SK-N-SH (cell line): ENCODE results near the gene TSPAN16. TPM values are rescaled to one million over a fixed set of nuclear protein-coding genes. Genes with fewer than 3 reads are reported as not detected.
A peak's percentile ranks its signal among the peaks of the same experiment; 100 is the strongest.

ENCODE experiments used
- CTCF ChIA-PET: fragments of 300-600, 350-600 bp; formaldehyde crosslinking; extraction: SDS; loops from one replicate; lab custom pipeline; 2021; lab: Yijun Ruan, JAX
- POLR2A ChIA-PET: fragments of 350-600 bp; sonication (Branson Sonifier 250); formaldehyde crosslinking; extraction: SDS; loops from one replicate; lab custom pipeline; 2020; ENCODE audit warnings: antibody characterized with exemption, inconsistent platforms; lab: Yijun Ruan, JAX
- DNase-seq: peaks from one replicate; pipeline ENCODE4 v3.0.0; 2012
- H2AFZ ChIP-seq: fragments of 200-600 bp; sonication (generic); 2 replicates; pipeline ENCODE4 v1.8.1; 2016; ENCODE audit warnings: antibody characterized with exemption, mild to moderate bottlenecking, low read depth
- H3F3A ChIP-seq: fragments of 200-600 bp; sonication (generic); replicated peaks from 2 replicates; pipeline ENCODE3; 2016; ENCODE audit warnings: antibody characterized with exemption, mild to moderate bottlenecking; ENCODE audit not compliant: insufficient read depth
- H3K27ac ChIP-seq, 2 experiments: fragments of 200-500 bp in 1 of 2; fragments of 200-600 bp in 1 of 2; sonication (Bioruptor generic) in 1 of 2; sonication (generic), shearing (Covaris generic) in 1 of 2; 2 replicates each; pipeline versions ENCODE4 v1.5.1 to v1.6.1; 2014 to 2016; ENCODE audit warnings: low read depth in 2 of 2, inconsistent platforms in 1 of 2, low read length in 1 of 2, mild to moderate bottlenecking in 1 of 2, mixed read lengths in 1 of 2
- H3K27me3 ChIP-seq: fragments of 200-600 bp; sonication (generic), shearing (Covaris generic); 2 replicates; pipeline ENCODE4 v1.6.1; 2016; ENCODE audit warnings: mixed run types; ENCODE audit not compliant: insufficient read depth
- H3K36me3 ChIP-seq, 2 experiments: fragments of 200-500 bp in 1 of 2; fragments of 200-600 bp in 1 of 2; sonication (Bioruptor generic) in 1 of 2; sonication (generic) in 1 of 2; replicated peaks in 1 of 2; 2 replicates each; pipeline versions ENCODE3 to v1.5.1; 2014 to 2016; ENCODE audit warnings: low read length in 1 of 2, mild to moderate bottlenecking in 1 of 2; ENCODE audit not compliant: insufficient read depth in 2 of 2, control insufficient read depth in 1 of 2
- H3K4me1 ChIP-seq, 2 experiments: fragments of 200-500 bp in 1 of 2; fragments of 200-600 bp in 1 of 2; sonication (Bioruptor generic) in 1 of 2; sonication (generic), shearing (Covaris generic) in 1 of 2; 2 replicates each; pipeline versions ENCODE4 v1.5.1 to v1.6.1; 2014 to 2016; ENCODE audit warnings: low read depth in 1 of 2, low read length in 1 of 2, mixed run types in 1 of 2; ENCODE audit not compliant: insufficient read depth in 2 of 2, control insufficient read depth in 1 of 2
- H3K4me2 ChIP-seq: fragments of 200-600 bp; sonication (generic), shearing (Covaris generic); 2 replicates; pipeline ENCODE4 v1.6.1; 2017; ENCODE audit warnings: mixed run types
- H3K4me3 ChIP-seq, 2 experiments: fragments of 200-500 bp in 1 of 2; fragments of 200-600 bp in 1 of 2; sonication (Bioruptor generic) in 1 of 2; sonication (generic), shearing (Covaris generic) in 1 of 2; 2 replicates each; pipeline versions ENCODE4 v1.5.1 to v1.8.1; 2014 to 2016; ENCODE audit warnings: low read depth in 2 of 2, inconsistent platforms in 1 of 2, low read length in 1 of 2, mild to moderate bottlenecking in 1 of 2, mixed read lengths in 1 of 2, moderate library complexity in 1 of 2
- H3K79me2 ChIP-seq: fragments of 200-600 bp; sonication (generic); 2 replicates; pipeline ENCODE4 v1.8.1; 2017; ENCODE audit warnings: mild to moderate bottlenecking; ENCODE audit not compliant: insufficient read depth
- H3K9ac ChIP-seq: fragments of 200-600 bp; sonication (generic); 2 replicates; pipeline ENCODE4 v1.6.1; 2017; ENCODE audit warnings: mixed run types
- H3K9me2 ChIP-seq: fragments of 200-600 bp; sonication (generic); 2 replicates; pipeline ENCODE4 v1.6.1; 2017; ENCODE audit warnings: mixed run types
- H3K9me3 ChIP-seq: fragments of 200-600 bp; sonication (generic); 2 replicates; pipeline ENCODE4 v1.6.1; 2017; ENCODE audit warnings: mixed run types, mild to moderate bottlenecking, moderate library complexity
- H4K20me1 ChIP-seq: fragments of 200-600 bp; sonication (generic); 2 replicates; pipeline ENCODE4 v1.6.1; 2017; ENCODE audit warnings: mild to moderate bottlenecking, mixed run types; ENCODE audit not compliant: insufficient read depth
- EP300 ChIP-seq, 2 experiments: IDR thresholded peaks; 2 replicates each; pipeline versions ENCODE4 v1.4.0 to v1.6.1; 2012; ENCODE audit warnings: borderline replicate concordance in 1 of 2, low read depth in 1 of 2, low read length in 1 of 2
- FOSL2 ChIP-seq: IDR thresholded peaks from 2 replicates; pipeline ENCODE4 v1.4.0; 2012; ENCODE audit warnings: low read depth, mild to moderate bottlenecking, moderate library complexity, borderline replicate concordance
- FOXJ3 ChIP-seq: sonication (generic); formaldehyde crosslinking; IDR thresholded peaks from 2 replicates; pipeline ENCODE4 v1.5.1; 2020; ENCODE audit warnings: mild to moderate bottlenecking, missing genetic modification reagents
- GATA2 ChIP-seq: sonication (generic); formaldehyde crosslinking; IDR thresholded peaks from 2 replicates; pipeline ENCODE4 v1.5.0; 2020; ENCODE audit warnings: mild to moderate bottlenecking, missing genetic modification reagents
- NFIC ChIP-seq: IDR thresholded peaks from 2 replicates; pipeline ENCODE4 v1.4.0; 2012; ENCODE audit warnings: borderline replicate concordance
- NRF1 ChIP-seq: IDR thresholded peaks from 2 replicates; pipeline ENCODE4 v1.6.1; 2012; ENCODE audit warnings: low read depth, mild to moderate bottlenecking, low read length
- POLR2AphosphoS5 ChIP-seq: IDR thresholded peaks from 2 replicates; pipeline ENCODE4 v1.6.1; 2012; ENCODE audit warnings: low read depth, low read length
- RAD21 ChIP-seq: IDR thresholded peaks from 2 replicates; pipeline ENCODE4 v1.6.1; 2012; ENCODE audit warnings: mild to moderate bottlenecking, low read length
- RFX5 ChIP-seq: IDR thresholded peaks from 2 replicates; pipeline ENCODE4 v1.6.1; 2012; ENCODE audit warnings: mild to moderate bottlenecking, improper control_type of control experiment, low read length
- SMC3 ChIP-seq: IDR thresholded peaks from 2 replicates; pipeline ENCODE4 v1.6.1; 2012; ENCODE audit warnings: low read depth, low read length, improper control_type of control experiment
- TEAD4 ChIP-seq: IDR thresholded peaks from 2 replicates; pipeline ENCODE4 v1.4.0; 2012; ENCODE audit warnings: mild to moderate bottlenecking, borderline replicate concordance; ENCODE audit not compliant: insufficient read depth
- YY1 ChIP-seq: IDR thresholded peaks from 2 replicates; pipeline ENCODE4 v1.4.0; 2012; ENCODE audit warnings: low read depth, mild to moderate bottlenecking
- WGBS: methylation state at CpG from one replicate; pipeline ENCODE4 v1.1.6; 2017; ENCODE audit warnings: low lambda C conversion rate; 5-methylcytosine and 5-hydroxymethylcytosine counted together
- polyA plus RNA-seq, 3 experiments: library from polyadenylated mRNA; depleted of rRNA; stranded (reverse); fragments of >200 nt; gene quantifications; 2 replicates each; pipeline ENCODE4 v1.2.3, GENCODE V29; 2012
- TF ChIP-seq, protein P1 (sequence below): IDR thresholded peaks from 2 replicates; pipeline ENCODE4 v1.4.0; 2012; ENCODE audit warnings: low read depth, borderline replicate concordance
- TF ChIP-seq, protein P2 (sequence below): IDR thresholded peaks from 2 replicates; pipeline ENCODE4 v1.4.0; 2012; ENCODE audit warnings: low read depth, borderline replicate concordance
- TF ChIP-seq, protein P3 (sequence below): IDR thresholded peaks from 2 replicates; pipeline ENCODE4 v1.4.0; 2012; ENCODE audit warnings: low read depth
- TF ChIP-seq, protein P4 (sequence below): IDR thresholded peaks from 2 replicates; pipeline ENCODE4 v1.6.1; 2012; ENCODE audit warnings: mild to moderate bottlenecking, low read depth, low read length, moderate library complexity

Gene TSPAN16
- polyA plus RNA-seq, 1 of the 3 experiments (the other 2 are of a cell fraction): not detected

DNA sequence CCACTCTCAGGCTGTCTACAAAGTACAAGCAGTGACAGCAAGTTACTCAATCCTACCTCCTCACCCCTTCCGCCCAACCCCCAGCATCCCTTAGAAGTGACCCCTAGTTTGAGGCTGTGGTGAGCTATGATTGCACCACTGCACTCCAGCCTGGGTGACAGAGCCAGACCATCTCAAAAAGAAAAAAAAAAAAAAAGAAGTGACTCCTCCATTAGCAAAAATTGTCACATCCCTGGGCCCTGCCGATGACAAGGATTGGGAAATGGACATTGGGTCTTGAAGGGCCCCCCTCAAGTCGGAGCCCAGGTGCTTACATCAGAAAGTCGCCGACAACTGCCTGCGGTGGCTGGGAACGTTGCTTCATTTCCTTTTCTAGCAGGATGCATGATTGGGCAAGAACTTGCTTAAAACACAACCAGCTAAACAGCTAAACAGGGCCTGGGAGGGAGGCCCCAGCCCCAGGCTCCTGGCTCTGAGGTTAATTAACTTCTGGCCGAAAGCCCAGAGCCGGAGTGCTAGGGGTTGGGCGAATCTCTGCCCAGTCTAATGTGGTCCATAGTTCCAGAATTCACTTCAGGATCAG is 28.2 kb downstream of the TSPAN16 start (continued):
- TF ChIP-seq, protein P1, sequence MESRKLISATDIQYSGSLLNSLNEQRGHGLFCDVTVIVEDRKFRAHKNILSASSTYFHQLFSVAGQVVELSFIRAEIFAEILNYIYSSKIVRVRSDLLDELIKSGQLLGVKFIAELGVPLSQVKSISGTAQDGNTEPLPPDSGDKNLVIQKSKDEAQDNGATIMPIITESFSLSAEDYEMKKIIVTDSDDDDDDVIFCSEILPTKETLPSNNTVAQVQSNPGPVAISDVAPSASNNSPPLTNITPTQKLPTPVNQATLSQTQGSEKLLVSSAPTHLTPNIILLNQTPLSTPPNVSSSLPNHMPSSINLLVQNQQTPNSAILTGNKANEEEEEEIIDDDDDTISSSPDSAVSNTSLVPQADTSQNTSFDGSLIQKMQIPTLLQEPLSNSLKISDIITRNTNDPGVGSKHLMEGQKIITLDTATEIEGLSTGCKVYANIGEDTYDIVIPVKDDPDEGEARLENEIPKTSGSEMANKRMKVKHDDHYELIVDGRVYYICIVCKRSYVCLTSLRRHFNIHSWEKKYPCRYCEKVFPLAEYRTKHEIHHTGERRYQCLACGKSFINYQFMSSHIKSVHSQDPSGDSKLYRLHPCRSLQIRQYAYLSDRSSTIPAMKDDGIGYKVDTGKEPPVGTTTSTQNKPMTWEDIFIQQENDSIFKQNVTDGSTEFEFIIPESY: no peak
- TF ChIP-seq EP300 (IDR thresholded peaks at IDR 0.05; ENCODE audit: borderline replicate concordance in 1 of 2, low read depth in 1 of 2, low read length in 1 of 2): peak; percentile 31 to 54; a peak in 3 of 4 replicates
- TF ChIP-seq, protein P2, sequence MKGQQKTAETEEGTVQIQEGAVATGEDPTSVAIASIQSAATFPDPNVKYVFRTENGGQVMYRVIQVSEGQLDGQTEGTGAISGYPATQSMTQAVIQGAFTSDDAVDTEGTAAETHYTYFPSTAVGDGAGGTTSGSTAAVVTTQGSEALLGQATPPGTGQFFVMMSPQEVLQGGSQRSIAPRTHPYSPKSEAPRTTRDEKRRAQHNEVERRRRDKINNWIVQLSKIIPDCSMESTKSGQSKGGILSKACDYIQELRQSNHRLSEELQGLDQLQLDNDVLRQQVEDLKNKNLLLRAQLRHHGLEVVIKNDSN: no peak
- TF ChIP-seq FOXJ3 (CRISPR knock-in tag): no peak
- TF ChIP-seq YY1: no peak
- TF ChIP-seq SMC3: peak; percentile 26
- TF ChIP-seq TEAD4: no peak
- TF ChIP-seq, protein P3, sequence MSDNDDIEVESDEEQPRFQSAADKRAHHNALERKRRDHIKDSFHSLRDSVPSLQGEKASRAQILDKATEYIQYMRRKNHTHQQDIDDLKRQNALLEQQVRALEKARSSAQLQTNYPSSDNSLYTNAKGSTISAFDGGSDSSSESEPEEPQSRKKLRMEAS: 0 out of 2 replicates have a peak, but pooled peaks have one; percentile 13
- peak; percentile 54 for TF ChIP-seq RFX5
- TF ChIP-seq NRF1: no peak

DNA sequence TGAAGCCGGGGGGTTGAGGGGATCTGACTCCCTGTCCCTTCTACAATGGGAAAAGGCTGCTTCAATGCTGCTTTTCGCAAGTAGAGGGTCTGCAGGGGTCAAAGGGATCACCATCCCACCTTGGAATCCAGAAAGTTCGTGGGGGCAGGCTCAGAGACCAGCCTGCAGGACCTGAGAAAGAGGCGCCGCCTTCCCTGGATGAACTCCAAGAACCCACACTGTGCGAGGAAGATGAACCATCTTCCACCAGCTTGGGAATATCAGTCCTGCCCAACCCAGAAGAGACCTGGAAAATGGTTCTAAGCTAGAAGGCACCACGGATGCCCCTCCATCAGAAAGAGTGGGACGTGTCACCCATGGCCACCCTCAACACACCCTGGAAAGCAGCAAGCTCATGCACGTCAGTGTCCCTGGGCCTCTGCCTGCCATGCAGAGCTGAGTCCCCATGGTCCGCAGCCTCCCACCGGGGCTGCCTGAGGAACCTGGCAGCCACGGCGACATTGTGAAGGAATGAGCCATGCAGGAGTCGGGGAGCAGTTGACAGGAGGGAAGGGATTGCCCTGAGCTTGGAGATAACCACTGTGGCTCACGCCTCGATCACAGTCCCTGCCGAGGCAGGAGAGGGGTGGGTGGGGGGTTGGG is 28.9 kb downstream of the TSPAN16 start:
- Histone ChIP-seq H4K20me1 (no peaks in the 10 kb centered on the region), H3K79me2 (no peaks in the 10 kb centered on the region), H3K27ac (peak overlapping the region; percentile 65 to 87), H3K4me1 (peaks cover 9 to 19% of the 10 kb centered on the region in 2 experiments), H3K27me3 (no peaks in the 10 kb centered on the region), H3K4me3 (no peak overlapping the region), H3K9ac (no peak overlapping the region), H3K4me2 (peak overlapping the region; percentile 66; the same call in 1 of the 2 replicates), H3K9me3 (no peaks in the 10 kb centered on the region), H3K36me3 (peaks cover 0 to 5% of the 10 kb centered on the region in 2 experiments), H2AFZ (no peak overlapping the region), H3K9me2 (no peaks in the 10 kb centered on the region), H3F3A (peaks cover 13% of the 10 kb centered on the region)
- peak; percentile 19 for DNase-seq
- ChIA-PET POLR2A (interaction anchor here (1.3 to 2.5 kb wide), 2 partner anchors 13 to 49 kb away, joined by 3 to 17 read pairs; partner anchors contain the start of genes RAB3D and SWSAP1), CTCF (interaction anchor here (0.6 to 2.2 kb wide), 9 partner anchors 14 to 236 kb away, joined by 3 to 11 read pairs (median 3); partner anchors contain the start of genes RAB3D and TSPAN16)
- 81% methylated on average over 9 of the region's 17 CpGs for WGBS
- TF ChIP-seq POLR2AphosphoS5 (no peak), NFIC (no peak), RFX5 (no peak), FOSL2 (no peak), RAD21 (no peak), GATA2 (CRISPR knock-in tag) (no peak)
- TF ChIP-seq, protein P4, sequence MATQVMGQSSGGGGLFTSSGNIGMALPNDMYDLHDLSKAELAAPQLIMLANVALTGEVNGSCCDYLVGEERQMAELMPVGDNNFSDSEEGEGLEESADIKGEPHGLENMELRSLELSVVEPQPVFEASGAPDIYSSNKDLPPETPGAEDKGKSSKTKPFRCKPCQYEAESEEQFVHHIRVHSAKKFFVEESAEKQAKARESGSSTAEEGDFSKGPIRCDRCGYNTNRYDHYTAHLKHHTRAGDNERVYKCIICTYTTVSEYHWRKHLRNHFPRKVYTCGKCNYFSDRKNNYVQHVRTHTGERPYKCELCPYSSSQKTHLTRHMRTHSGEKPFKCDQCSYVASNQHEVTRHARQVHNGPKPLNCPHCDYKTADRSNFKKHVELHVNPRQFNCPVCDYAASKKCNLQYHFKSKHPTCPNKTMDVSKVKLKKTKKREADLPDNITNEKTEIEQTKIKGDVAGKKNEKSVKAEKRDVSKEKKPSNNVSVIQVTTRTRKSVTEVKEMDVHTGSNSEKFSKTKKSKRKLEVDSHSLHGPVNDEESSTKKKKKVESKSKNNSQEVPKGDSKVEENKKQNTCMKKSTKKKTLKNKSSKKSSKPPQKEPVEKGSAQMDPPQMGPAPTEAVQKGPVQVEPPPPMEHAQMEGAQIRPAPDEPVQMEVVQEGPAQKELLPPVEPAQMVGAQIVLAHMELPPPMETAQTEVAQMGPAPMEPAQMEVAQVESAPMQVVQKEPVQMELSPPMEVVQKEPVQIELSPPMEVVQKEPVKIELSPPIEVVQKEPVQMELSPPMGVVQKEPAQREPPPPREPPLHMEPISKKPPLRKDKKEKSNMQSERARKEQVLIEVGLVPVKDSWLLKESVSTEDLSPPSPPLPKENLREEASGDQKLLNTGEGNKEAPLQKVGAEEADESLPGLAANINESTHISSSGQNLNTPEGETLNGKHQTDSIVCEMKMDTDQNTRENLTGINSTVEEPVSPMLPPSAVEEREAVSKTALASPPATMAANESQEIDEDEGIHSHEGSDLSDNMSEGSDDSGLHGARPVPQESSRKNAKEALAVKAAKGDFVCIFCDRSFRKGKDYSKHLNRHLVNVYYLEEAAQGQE: no peak
- TF ChIP-seq, protein P1: no peak
